MM.1S (cell line): ENCODE results near the gene KCNK10.

Source experiments
- EZH2 ChIP-seq: fragments of 300-600 bp; sonication (generic); optimal IDR thresholded peaks from 2 replicates; pipeline ENCODE3; 2017; ENCODE audit warnings: low read depth, mild to moderate bottlenecking, antibody characterized with exemption, low read length, mixed read lengths
- EZH2phosphoT487 ChIP-seq: fragments of 300-600 bp; sonication (generic); IDR thresholded peaks from 2 replicates; pipeline ENCODE4 v1.6.1; 2018; ENCODE audit warnings: antibody characterized with exemption, low read length
- TF ChIP-seq, protein P1 (sequence below): fragments of 300-600 bp; sonication (generic); IDR thresholded peaks from 2 replicates; pipeline ENCODE4 v1.5.1; 2016; ENCODE audit warnings: antibody characterized with exemption, low read length, mixed read lengths

DNA sequence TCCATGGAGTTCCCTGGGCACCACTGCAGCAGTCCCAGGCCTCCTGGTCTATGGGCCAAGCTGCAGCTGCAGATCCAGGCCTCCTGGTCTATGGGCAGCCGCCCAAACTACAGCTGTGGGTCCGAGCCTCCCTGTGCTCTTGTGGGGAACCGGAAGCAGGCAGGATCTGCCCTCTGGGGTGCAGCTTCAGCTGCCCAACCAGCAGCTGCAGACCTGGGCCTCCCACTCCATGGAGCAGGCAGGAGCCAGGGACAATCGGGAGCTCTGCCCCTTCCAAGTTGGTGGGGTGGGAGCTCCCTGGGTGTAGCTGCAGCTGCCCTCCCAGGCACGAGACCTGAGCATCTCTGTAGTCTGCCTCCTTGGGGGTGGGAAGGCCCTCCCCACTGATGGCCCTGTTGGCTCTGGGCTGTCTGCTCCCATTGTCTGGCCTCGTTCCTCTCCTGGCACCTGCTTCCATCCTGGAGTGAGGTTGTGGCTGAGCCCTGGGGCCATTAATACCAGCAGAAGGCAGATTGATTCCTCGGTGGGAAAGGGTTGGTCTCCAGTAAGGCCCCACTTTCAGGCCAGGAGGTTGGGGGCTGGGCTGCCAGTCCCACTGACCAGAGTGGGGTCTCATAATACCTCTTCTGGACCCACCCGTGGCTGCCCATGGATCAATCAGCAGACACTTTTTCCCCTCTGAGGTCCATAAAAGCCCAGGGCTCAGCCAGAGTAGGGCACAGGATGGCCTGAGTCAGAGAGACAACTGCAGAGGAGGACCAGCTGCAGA is 176.0 kb downstream of the KCNK10 start:
- TF ChIP-seq EZH2phosphoT487: no peak
- TF ChIP-seq, protein P1, sequence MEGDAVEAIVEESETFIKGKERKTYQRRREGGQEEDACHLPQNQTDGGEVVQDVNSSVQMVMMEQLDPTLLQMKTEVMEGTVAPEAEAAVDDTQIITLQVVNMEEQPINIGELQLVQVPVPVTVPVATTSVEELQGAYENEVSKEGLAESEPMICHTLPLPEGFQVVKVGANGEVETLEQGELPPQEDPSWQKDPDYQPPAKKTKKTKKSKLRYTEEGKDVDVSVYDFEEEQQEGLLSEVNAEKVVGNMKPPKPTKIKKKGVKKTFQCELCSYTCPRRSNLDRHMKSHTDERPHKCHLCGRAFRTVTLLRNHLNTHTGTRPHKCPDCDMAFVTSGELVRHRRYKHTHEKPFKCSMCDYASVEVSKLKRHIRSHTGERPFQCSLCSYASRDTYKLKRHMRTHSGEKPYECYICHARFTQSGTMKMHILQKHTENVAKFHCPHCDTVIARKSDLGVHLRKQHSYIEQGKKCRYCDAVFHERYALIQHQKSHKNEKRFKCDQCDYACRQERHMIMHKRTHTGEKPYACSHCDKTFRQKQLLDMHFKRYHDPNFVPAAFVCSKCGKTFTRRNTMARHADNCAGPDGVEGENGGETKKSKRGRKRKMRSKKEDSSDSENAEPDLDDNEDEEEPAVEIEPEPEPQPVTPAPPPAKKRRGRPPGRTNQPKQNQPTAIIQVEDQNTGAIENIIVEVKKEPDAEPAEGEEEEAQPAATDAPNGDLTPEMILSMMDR: no peak
- no peak for TF ChIP-seq EZH2
